AG10803 (cell line): Measurements from ENCODE around the gene DLX2.

Experiments
- DNase-seq: peaks from one replicate; pipeline ENCODE4 v3.0.0; 2010; ENCODE audit warnings: low read depth
- H3K4me3 ChIP-seq: 2 replicates; pipeline ENCODE4 v1.5.1; 2011; ENCODE audit warnings: mild to moderate bottlenecking, low read length, control low read depth
- TF ChIP-seq, protein P1 (sequence below): conservative IDR thresholded peaks from 2 replicates; pipeline ENCODE4 v1.5.1; 2011; ENCODE audit warnings: mild to moderate bottlenecking, low read length, control low read depth, inconsistent platforms

DLX2 gene

DNA sequence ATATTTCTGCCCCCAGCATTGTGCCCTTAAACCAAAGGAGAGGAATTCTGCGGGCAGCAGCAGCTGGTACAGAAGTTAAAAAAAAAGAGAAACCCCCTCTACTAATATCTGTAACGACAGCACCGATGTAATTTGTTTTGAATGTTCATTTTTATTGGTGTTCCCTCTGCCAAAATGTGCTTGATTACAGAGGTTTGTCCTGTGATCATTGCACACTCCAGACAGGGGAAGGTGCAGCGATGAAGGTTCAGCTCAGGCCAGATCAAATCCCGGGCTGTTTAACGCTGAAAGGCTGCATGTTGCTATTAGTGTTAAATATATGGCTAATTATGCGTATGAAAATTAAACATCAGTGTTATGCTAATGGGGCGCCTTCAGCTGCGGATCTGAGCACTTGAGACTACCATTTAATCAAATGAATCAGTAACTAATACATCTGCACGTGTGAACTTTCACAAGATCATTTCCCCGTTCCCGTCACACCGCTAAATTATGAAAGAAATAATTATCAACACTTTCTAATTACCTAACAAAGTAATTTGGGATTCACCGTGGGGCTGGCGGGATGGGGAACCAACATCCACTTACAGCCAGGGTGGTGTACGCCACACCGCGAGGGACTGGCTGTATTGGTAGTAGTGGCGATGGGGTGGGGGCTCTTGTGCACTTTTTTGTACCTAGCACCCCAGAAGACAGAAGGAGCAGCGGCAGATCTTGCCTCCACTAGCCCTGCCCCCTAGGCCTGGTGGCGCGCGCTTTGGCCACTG, 18.9 kb downstream of the DLX2 start:
- TF ChIP-seq, protein P1, sequence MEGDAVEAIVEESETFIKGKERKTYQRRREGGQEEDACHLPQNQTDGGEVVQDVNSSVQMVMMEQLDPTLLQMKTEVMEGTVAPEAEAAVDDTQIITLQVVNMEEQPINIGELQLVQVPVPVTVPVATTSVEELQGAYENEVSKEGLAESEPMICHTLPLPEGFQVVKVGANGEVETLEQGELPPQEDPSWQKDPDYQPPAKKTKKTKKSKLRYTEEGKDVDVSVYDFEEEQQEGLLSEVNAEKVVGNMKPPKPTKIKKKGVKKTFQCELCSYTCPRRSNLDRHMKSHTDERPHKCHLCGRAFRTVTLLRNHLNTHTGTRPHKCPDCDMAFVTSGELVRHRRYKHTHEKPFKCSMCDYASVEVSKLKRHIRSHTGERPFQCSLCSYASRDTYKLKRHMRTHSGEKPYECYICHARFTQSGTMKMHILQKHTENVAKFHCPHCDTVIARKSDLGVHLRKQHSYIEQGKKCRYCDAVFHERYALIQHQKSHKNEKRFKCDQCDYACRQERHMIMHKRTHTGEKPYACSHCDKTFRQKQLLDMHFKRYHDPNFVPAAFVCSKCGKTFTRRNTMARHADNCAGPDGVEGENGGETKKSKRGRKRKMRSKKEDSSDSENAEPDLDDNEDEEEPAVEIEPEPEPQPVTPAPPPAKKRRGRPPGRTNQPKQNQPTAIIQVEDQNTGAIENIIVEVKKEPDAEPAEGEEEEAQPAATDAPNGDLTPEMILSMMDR: no peak
- peak overlapping the region; percentile 67 for H3K4me3 ChIP-seq
- no peak for DNase-seq

DNA sequence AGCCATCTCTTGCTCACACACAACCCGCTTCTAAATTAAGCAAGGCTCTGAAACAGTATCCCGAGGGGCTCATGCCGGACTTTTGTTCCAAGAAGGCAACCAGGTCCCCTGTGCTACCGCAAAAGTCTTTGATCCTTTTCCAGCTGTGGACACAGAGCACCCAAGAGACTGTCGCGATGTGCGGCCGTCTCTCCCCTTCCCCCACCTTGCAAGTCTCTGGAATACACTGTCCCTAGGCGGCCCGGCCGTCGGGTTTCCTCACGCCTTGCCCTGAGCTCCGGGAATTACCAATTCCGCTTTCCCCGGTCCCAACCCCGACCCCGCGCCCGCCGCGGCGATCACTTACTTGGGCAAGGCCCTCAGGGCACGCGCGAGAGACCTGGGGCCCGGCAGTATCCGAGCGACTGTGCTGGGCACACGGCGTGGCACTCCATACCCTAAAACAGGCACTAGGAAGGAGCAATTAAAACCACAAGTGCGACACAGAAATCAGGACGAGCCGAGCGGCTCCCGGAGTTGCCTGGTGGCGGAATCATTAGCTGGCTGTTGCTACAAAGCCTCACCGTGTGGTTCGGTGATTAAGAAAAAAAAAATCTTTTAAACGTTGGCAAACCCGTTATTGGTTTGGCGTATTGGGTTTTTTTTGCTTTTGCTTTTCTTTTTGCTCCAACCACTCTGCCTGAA, 19.6 kb downstream of the DLX2 start:
- no peak for DNase-seq
- H3K4me3 ChIP-seq: peak overlapping the region; percentile 67
- TF ChIP-seq, protein P1: no peak

DNA sequence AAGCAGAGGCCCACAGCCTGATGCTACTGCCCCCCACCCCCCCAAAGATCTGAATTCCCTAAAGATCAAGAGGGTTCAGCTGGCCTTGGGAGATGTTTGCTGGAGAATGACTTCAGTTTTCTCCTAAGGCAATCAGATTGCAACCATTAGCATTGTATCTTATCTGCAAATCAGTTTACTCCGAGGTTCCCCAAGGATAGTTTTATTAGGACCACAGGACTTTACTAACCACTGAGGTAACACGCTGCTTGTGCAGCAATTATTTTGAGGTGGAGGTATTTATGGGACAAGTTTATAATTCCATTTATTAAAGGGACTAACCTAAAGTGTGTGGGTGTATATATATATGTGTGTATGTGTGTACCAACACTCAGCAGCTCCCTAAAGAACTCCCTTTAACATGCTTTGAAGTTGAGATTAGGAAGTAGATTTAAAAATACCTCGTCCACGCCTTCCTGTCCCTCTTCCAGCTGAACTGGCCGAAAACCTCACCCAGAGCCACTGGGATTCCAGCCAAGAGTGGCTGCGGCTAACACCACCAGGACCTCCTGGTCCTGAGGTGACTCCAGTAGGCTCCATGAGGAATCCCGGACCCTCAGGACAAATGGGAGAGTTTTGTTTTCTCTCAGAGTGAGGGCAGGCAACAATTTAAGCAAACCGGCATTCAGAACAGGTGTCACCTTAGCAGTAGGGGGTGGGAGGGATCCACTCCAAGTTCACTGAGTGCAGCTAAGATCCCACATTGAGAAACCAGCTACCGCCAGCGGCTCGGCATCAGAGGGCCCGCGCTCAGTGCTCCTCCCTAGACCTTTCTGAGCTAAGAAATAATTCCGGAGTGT, 20.4 kb downstream of the DLX2 start:
- DNase-seq: no peak
- peak overlapping the region; percentile 67 for H3K4me3 ChIP-seq
- TF ChIP-seq, protein P1: no peak

- no peak overlapping the region for H3K4me3 ChIP-seq
- TF ChIP-seq, protein P1: no peak
- DNase-seq: no peak
These were observed 21.3 kb downstream of the DLX2 start for GRCh38 chr2:172081221-172082022.

GRCh38 chr2:172080641-172081220, 22.0 kb downstream of the DLX2 start:
- H3K4me3 ChIP-seq: no peak overlapping the region
- DNase-seq: no peak
- TF ChIP-seq, protein P1: no peak
